Measurements from ENCODE around the gene EMC9. TPM values are rescaled to one million over a fixed set of nuclear protein-coding genes. Genes with fewer than 3 reads are reported as not detected.
"Not testable (repeated sequence)": the region's sequence is repeated elsewhere in the genome, so short reads cannot be mapped to it uniquely, and the experiment has no call there.

Gene EMC9
- total RNA-seq, 1 donor from 2014 or later: 10.5 TPM

DNA sequence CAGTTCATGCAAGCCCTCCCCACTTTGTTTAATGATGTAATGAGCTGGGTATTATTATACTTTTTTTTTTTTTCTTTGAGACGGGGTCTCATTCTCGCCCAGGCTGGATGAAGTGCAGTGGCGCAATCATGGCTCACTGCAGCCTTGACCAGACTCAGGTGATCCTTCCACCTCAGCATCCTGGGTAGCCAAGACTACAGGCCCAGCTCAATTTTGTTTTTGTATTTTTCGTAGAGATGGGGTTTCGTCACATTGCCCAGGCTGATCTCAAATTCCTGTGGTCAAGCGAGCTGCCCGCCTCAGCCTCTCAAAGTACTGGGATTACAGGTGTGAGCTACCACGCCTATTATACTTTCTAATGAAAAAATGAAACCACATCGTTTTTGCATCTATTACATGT is 31.3 kb downstream of the EMC9 start:
- Histone ChIP-seq H3K27ac (peak overlapping the region; percentile 69), H3K27me3 (no peaks in the 10 kb centered on the region), H3K36me3 (no peaks in the 10 kb centered on the region), H3K4me3 (no peak overlapping the region), H3K9me3 (no peaks in the 10 kb centered on the region), H3K4me1 (peaks cover 10% of the 10 kb centered on the region)
- ATAC-seq (no peak), DNase-seq (no peak)
- intact Hi-C loops (cut with DNase I): no loop called here
- TF ChIP-seq, protein P1, sequence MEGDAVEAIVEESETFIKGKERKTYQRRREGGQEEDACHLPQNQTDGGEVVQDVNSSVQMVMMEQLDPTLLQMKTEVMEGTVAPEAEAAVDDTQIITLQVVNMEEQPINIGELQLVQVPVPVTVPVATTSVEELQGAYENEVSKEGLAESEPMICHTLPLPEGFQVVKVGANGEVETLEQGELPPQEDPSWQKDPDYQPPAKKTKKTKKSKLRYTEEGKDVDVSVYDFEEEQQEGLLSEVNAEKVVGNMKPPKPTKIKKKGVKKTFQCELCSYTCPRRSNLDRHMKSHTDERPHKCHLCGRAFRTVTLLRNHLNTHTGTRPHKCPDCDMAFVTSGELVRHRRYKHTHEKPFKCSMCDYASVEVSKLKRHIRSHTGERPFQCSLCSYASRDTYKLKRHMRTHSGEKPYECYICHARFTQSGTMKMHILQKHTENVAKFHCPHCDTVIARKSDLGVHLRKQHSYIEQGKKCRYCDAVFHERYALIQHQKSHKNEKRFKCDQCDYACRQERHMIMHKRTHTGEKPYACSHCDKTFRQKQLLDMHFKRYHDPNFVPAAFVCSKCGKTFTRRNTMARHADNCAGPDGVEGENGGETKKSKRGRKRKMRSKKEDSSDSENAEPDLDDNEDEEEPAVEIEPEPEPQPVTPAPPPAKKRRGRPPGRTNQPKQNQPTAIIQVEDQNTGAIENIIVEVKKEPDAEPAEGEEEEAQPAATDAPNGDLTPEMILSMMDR (IDR thresholded peaks at IDR 0.05): no peak

- no peaks in the 10 kb centered on the region for H3K36me3 ChIP-seq
- peaks cover 10% of the 10 kb centered on the region for H3K4me1 ChIP-seq
- ATAC-seq (no peak), DNase-seq (no peak)
- H3K27ac ChIP-seq: peak overlapping the region; percentile 69
- H3K9me3 ChIP-seq: no peaks in the 10 kb centered on the region
- H3K4me3 ChIP-seq: no peak overlapping the region
- TF ChIP-seq, protein P1 (IDR thresholded peaks at IDR 0.05): no peak
- no peaks in the 10 kb centered on the region for H3K27me3 ChIP-seq
- intact Hi-C loops (cut with DNase I): loop anchor here (10.0 kb wide), 1 partner anchor 54 kb away; the partner anchor contains the start of gene CARMIL3
These were observed 33.0 kb downstream of the EMC9 start for GRCh38 chr14:24108336-24108874.

DNA sequence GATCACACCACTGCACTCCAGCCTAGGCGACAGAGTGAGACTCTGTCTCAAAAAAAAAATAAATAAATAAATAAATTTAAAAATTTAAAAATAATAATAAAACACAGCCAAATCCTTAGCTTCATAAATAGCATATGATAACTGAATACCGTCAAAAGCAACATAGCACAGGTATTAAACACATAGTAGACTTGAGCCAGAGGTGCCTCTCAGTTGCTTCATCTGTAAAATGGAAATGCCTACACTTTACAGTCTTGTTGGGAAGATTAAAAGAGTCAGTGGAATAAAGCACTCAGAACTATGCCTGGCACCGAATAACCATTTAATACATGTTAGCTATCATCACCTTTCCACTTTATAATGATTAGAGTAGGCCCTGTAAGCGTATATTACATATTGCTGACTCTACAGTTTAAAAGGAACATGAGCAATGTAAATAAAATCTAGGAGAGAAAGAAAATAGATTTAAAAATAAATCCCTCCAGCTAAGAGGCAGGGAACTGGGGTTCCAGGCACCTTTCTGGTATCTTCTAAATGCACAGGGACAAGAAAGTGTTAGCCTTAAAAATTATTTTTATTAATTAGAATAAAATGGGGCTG is 34.6 kb downstream of the EMC9 start:
- Histone ChIP-seq H3K36me3 (no peaks in the 10 kb centered on the region), H3K4me1 (peaks cover 10% of the 10 kb centered on the region), H3K27me3 (no peaks in the 10 kb centered on the region), H3K9me3 (no peaks in the 10 kb centered on the region), H3K27ac (no peak overlapping the region), H3K4me3 (no peak overlapping the region)
- TF ChIP-seq, protein P1 (IDR thresholded peaks at IDR 0.05): no peak
- no peak for ATAC-seq
- no peak for DNase-seq
- intact Hi-C loops (cut with DNase I): loop anchor here (10.0 kb wide), 1 partner anchor 52 kb away; the partner anchor contains the start of gene CARMIL3

DNA sequence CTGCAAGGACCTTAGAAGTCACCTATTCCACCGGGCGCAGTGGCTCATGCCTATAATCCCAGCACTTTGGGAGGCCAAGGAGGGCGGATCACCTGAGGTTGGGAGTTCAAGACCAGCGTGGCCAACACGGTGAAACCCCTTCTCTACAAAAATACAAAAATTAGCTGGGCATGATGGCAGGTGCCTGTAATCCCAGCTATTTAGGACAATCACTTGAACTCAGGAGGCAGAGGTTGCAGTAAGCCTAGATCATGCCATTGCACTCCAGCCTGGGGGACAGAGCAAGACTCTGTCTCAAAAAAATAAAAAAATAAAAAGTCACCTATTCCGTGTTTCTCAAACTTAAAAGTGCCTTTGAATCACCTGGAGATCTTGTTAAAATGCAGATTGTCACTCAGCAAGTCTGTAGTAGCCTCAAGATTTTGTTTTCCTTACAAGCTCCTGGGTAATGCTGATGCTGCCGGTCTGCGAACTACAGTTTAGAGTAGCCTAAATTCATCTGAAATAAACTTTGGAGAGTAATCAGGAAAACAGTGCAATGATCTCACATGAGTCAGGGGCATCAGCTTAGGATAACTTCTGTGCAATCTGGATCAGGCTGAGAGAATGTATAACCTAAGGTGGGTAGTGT is 35.7 kb downstream of the EMC9 start:
- H3K4me1 ChIP-seq: peaks cover 10% of the 10 kb centered on the region
- H3K27ac ChIP-seq, H3K9me3 ChIP-seq, H3K27me3 ChIP-seq, H3K36me3 ChIP-seq, DNase-seq, H3K4me3 ChIP-seq, ATAC-seq: not testable (repeated sequence)
- intact Hi-C loops (cut with DNase I): loop anchor here (10.0 kb wide), 1 partner anchor 51 kb away; the partner anchor contains the start of gene CARMIL3

- Histone ChIP-seq H3K36me3 (peaks cover 27% of the 10 kb centered on the region), H3K4me3 (no peak overlapping the region), H3K27me3 (no peaks in the 10 kb centered on the region), H3K4me1 (peaks cover 2% of the 10 kb centered on the region), H3K9me3 (no peaks in the 10 kb centered on the region), H3K27ac (no peak overlapping the region)
- TF ChIP-seq, protein P1 (IDR thresholded peaks at IDR 0.05): no peak
- intact Hi-C loops (cut with DNase I): loop anchor here (10.0 kb wide), 1 partner anchor 49 kb away; the partner anchor contains the start of gene CARMIL3
- no peak for DNase-seq
- ATAC-seq: no peak
These were observed 37.9 kb downstream of the EMC9 start for GRCh38 chr14:24103451-24103850.
